IPS-NIHi7 (cell line): Measurements from ENCODE around the gene BRSK1.

Source experiments
- DNase-seq: peaks from one replicate; pipeline ENCODE4 v3.0.0; 2012; ENCODE audit warnings: mixed read lengths; ENCODE audit errors: extremely low spot score

The BRSK1 gene

GRCh38 chr19:55273978-55274707, 9.7 kb upstream of the BRSK1 start:
- no peak for DNase-seq

GRCh38 chr19:55275851-55276719, 7.7 kb upstream of the BRSK1 start:
- DNase-seq, result no peak

- DNase-seq, result no peak
Measured at GRCh38 chr19:55276720-55277430, 6.9 kb upstream of the BRSK1 start.

GRCh38 chr19:55277494-55277893, 6.3 kb upstream of the BRSK1 start:
- DNase-seq, result no peak

- DNase-seq, result no peak
Measured at GRCh38 chr19:55278391-55279135, 5.2 kb upstream of the BRSK1 start.

GRCh38 chr19:55279340-55279739, 4.5 kb upstream of the BRSK1 start:
- DNase-seq, result no peak

GRCh38 chr19:55279770-55280643, 3.8 kb upstream of the BRSK1 start, which contains the start of gene HSPBP1:
HSPBP1 (minus strand) TSS chr19:55280110; CDS start chr19:55279608, 502 bp downstream.
- peak; percentile 94 for DNase-seq

- no peak for DNase-seq
Measured at GRCh38 chr19:55284405-55285058, 735 bp downstream of the BRSK1 start.

- no peak for DNase-seq
Measured at GRCh38 chr19:55285229-55285890, 1.6 kb downstream of the BRSK1 start.

- no peak for DNase-seq
Measured at GRCh38 chr19:55287361-55288079, 3.7 kb downstream of the BRSK1 start.

GRCh38 chr19:55289117-55289796, 5.5 kb downstream of the BRSK1 start:
- no peak for DNase-seq

GRCh38 chr19:55297267-55297666, 13.5 kb downstream of the BRSK1 start:
- no peak for DNase-seq

GRCh38 chr19:55299991-55300390, 16.2 kb downstream of the BRSK1 start:
- no peak for DNase-seq

GRCh38 chr19:55300886-55301458, 17.2 kb downstream of the BRSK1 start:
- DNase-seq, result no peak

- DNase-seq, result peak; percentile 98
Measured at GRCh38 chr19:55301459-55302317, 17.9 kb downstream of the BRSK1 start.

- no peak for DNase-seq
Measured at GRCh38 chr19:55302318-55302703, 18.5 kb downstream of the BRSK1 start.

GRCh38 chr19:55303477-55303876, 19.7 kb downstream of the BRSK1 start:
- DNase-seq, result no peak
